ENCODE results near the gene ADSS1.
"Not testable (repeated sequence)": the region's sequence is repeated elsewhere in the genome, so short reads cannot be mapped to it uniquely, and the experiment has no call there.

The ADSS1 gene

DNA sequence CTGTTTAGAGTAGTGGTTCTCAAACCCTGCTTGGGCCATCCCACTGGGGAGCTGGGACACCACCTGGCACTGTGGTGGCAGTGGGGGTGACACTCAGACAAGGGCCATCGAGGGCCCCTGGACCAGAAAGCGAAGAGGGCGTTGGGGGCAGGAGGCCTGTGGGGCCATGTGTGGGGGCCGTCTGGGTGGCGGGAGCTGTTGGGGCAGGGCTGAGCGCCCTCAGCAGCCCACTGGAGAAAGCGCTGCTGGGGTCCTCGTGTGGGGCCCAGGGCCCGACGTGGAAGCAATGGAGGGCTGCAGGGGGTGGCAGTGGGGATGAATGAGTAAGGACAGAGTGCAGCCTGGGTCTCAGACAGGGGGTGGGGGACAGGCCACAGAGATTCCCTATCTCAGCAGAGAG is 5.9 kb upstream of the ADSS1 start:
- DNase-seq: no peak

- DNase-seq: no peak
Measured at GRCh38 chr14:104718871-104719270, 5.2 kb upstream of the ADSS1 start.

GRCh38 chr14:104719343-104719742 is 4.7 kb upstream of the ADSS1 start:
- DNase-seq: no peak

GRCh38 chr14:104721505-104722431 is 2.3 kb upstream of the ADSS1 start:
- DNase-seq: no peak

GRCh38 chr14:104722938-104723650 is 935 bp upstream of the ADSS1 start:
- DNase-seq: no peak

- peak; percentile 10 for DNase-seq
Measured at GRCh38 chr14:104724407-104724980, 465 bp downstream of the ADSS1 start.

DNA sequence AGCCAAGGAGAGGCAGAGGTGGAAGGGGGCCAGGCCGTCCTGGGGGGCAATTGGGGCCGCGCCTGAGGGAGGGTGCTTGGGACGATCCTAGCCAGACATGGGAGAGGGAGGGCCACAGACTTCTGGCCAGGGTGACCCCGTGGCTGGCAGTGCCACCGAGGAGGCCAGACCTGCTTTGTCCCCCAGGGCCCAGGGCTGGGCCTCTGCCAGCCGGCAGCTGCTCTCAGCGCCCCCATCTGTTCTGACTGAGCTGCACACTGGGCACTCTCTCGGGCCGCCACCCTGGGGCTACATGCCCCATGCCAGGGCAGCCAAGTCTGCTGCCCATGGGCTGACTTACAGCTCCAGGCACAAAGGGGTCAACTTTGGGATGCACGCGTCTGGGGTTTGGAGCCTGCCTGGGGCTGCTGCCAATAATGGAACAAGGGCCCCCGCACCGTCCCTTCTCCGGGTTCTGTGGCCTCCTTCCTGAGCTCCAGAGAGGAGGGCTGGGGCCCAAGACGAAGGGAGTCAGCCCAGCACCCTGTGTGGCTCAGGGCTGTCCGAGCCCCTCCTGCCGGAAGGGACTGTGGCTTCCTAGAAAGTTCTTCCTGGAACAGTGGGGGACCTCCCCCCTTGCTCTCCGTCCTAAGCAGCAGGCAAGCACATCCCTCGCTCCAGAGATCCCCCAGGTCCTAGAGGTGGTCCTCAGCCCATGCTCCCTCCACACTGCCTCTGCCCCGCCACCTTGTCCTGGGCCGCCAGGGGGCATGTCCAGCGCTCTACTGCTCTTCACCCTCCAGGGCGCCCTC is 1.1 kb downstream of the ADSS1 start:
- no peak for DNase-seq

GRCh38 chr14:104725772-104726548 is 1.9 kb downstream of the ADSS1 start:
- no peak for DNase-seq

DNA sequence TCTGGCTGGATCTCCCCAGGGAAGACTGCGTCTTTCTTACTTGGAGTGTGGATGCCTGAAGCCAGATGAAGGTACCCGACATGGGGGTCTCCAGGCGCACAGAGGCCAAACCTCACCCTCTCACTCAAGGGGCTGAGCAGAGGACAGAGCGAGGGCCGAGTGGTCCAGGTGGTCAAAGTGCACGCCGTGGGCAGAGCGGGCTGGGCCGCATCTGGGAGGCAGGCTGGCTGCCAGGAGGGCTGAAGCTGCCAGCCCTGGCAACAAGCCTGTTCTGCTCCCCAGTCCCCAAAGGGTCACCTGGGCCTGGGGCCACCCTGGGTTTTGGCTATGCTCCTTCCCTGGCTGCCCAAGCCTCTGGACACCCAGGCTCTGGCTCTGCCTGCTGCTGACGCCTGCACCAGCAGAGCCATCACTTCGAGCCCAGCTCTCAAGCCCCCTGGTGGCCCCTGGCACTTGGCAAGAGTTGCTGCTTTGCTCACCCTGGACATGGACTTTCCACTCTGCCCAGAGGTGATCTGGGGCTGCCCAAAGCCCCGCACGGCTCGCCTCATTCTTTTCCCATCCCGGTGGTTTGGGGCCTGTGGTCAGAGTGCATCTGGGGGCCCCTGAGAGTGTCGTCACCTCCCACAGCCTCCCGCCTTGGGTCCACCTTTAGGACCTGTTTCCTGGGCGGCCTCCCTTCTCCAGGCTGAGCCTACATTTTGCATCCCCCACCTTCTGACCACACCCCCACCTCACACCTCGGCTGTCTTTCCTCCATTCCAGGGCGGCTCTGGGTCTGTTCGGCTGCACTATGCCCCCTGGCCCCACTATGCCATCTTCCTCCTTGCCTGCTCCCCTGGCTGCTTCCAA is 2.8 kb downstream of the ADSS1 start:
- no peak for DNase-seq

DNA sequence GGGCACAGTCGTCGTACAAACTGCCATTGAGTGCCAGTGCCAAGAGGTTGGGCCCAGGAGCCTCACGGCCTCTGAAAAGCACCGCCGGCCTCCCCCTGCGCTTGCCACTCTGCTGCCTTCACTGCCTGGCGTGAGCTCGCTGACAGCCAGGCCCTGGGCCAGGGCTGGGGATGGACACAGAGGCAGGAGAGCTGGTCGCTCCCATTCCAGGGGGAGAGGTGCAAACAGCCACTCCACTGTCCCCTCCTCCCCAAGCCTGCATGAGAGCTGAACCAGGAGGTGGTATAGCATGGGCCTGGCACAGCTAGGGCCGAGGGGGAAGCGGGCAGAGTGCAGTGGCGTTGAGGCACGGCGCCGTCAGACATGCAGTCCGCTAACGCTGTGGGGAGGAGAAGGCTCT is 4.6 kb downstream of the ADSS1 start:
- DNase-seq: no peak

DNA sequence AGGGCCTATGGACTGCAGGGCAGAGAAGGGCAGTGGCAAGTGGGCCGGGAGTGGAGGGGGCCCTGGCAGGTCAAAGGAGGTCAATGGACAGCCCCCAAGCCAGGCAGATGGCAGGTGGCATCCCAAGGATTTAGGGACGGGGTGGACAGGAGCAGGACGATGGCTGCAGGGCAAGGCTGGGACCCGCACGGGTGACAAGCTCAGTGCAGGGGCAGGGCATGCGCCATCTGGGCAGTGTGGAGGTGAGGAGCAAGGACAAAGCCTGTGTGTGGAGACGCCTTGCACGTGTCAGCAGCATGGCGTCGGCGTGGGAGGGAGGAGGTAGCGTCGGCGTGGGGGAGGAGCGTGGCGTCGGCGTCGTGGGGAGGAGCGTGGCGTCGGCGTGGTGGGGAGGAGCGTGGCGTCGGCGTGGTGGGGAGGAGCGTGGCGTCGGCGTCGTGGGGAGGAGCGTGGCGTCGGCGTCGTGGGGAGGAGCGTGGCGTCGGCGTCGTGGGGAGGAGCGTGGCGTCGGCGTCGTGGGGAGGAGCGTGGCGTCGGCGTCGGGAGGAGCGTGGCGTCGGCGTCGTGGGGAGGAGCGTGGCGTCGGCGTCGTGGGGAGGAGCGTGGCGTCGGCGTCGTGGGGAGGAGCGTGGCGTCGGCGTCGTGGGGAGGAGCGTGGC is 5.3 kb downstream of the ADSS1 start:
- not testable (repeated sequence) for DNase-seq

- no peak for DNase-seq
Measured at GRCh38 chr14:104729835-104730181, 5.8 kb downstream of the ADSS1 start.

DNA sequence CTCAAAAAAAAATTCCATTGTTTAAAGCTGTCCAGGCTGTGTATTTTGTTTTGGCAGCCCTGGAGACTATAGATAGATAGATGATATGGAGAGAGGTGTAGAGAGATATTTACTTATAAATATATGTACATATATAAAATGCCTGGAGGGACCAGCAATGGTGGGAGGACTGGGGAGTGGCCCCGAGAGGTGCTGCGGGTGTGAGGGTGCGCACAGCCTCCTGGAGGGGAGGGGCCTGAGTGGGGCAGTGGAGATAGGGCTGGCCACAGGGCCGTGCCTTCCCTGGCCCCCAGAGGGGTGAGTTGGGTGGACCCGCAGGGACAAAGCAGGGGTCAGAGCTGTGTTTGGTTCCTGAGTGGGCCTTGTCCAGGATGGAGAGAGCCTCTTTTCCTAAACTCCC is 6.5 kb downstream of the ADSS1 start:
- no peak for DNase-seq

DNA sequence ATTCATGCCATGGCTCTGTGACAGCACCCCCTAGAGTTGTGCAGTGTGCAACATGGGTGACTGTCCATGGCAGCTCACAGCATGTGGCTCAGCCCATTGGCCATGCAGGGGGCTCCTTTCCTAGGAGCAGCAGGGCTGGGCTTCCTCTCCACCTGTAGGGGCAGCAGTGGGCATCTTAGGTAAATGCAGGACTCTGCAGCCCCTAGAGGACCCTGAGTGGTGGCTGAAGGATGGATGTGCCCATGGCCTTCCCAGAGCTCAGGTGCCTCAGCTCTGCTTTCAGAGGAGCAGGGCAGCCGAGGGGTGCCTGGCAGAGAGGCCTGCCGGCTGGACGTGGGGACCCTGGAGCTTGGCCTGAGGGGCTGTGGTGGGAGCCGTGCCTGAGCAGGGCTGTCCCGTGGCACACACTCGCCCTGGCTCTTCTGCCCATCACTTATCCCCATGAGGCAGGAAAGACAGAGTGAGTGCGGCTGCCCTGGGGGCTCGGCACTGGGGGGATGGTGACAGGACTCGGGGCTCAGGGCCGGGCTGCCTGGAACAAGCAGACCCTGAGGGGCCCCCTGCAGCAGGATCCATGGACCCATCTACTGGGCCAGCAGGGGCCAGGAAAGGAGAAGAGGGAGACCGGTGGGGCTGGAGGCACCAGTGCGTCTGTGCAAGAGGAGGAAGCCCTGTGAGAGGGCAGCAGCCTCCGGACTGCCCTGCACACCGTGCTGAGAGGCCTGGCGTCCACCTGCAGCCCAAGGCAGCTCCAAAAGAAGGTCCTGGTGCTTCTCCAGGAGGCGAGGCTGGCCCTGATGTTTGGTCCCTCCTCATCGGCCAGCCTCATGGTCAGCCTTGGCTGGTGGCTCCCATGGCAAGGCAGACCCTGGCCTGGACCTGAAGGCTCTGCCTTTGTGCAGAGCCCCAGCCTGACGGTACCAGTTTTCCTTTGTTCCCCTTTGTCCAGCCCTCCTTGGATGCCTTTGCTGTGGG is 7.6 kb downstream of the ADSS1 start:
- DNase-seq: no peak

DNA sequence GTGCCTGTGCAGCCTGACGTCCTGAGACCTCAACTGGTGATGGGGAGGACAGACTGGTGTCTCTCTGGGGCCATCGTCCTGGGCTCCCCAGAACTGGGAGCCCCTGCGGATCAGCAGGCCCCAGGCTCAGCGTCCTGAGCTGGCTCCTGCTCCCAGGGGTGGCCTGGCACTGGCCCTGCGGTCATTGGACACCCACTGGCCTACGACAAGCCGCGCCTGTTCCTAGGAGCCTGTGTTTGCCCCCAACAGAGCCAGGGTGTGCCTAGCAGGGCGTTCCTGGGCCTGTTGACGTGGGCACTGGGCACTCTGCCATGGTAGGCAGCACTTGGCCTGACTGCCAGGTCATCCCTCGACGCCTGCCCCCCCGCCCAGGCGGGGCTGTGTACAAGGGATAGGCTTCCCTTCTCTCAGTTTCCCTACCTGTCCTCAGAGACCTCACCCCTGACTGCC is 8.4 kb downstream of the ADSS1 start:
- no peak for DNase-seq

- no peak for DNase-seq
Measured at GRCh38 chr14:104732931-104733681, 9.1 kb downstream of the ADSS1 start.

- DNase-seq: no peak
Measured at GRCh38 chr14:104734051-104734587, 10.1 kb downstream of the ADSS1 start.

- no peak for DNase-seq
Measured at GRCh38 chr14:104734601-104734990, 10.6 kb downstream of the ADSS1 start.

All from CD4-positive, alpha-beta T cell treated with Interleukin-21 for 1 hour (primary cell).